Hypothalamus (tissue), 51 donors: ENCODE data around the gene B4GALT6.
A peak's percentile ranks its signal among the peaks of the same experiment; 100 is the strongest.

Experiments
- DNase-seq, 51 donors: peaks; one replicate each; lab custom pipeline; 2025; lab: John Stamatoyannopoulos, UW

The B4GALT6 gene

GRCh38 chr18:31694297-31694696, 9.9 kb upstream of the B4GALT6 start:
- no peak for DNase-seq

DNA sequence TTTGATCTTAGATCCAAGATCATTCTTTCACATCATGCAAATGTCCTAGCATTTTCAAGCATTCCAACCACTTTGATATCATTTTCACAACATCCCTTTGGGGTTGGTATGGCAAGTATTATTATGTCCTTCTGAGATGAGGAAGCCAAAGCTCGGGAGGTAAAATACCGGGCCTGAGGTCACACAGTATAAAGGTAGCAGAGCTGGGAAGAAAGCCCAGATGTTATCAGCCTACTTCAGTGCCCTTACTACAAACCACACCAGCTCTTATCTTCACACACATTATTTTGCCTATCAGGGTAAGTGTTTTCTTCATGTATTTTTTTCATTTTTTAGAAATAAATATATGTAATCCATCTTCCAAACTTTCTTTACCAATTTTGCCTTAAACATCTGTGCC, 4.2 kb upstream of the B4GALT6 start:
- DNase-seq = no peak

DNA sequence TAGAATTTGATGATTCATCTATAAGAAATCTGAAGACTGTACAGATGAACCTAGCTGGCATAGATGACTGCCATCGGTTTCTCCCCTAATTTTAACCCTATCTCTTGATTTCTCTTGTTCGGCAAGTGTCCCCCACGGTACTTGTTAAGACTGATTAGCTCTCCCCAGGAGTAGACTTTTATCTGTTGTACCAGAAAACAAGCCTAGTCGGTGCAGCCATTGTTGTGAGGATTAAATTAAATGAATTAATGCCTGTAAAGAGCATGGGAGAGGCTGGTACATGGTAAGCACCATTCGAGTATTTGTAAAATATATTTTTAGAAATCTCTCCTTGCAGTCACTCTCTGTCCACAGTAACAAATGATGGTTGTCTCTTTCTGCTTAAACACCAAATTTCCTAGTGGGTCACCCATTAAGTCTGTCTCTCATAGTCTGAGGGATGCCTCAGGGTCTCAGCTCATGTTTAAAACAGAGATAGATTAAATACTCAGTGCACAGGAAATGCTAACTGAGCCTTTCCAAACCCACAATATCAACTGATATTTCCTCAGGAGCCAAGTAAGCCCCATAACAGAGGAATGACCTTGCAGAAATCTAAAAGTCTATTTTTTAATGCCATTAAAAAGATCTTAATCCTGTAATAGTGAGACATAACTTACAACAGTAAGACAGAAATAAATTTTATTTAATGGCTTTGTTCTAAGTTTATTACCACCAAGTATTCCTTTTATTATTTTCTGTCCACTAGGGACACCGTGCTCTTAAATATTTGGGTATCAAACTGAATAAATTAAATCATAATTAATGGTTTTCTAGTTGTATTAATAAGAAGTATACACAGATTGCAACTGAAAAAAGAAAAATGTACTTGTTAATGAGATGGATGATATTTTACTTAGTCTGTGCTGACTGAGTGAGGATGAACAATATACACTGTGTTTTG, 2.9 kb upstream of the B4GALT6 start:
- no peak for DNase-seq

DNA sequence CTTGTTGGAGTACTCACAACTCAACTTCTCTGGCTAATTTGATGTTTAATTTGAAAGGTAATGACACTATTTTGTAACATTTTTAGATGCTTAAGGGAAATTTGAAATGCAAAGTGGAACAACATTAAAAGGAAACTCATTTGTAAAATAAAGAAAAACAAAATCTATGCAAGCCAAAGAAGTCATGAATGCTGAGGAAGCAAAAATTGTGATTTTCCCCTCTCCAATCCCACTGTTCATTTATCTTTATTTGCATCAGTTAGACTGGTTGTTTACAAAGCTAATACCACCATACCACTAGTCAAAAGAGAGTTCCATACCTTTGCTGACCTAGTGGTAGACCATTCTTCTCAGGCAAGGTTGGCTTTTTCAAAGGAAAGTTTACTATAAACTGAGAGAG, 2.2 kb upstream of the B4GALT6 start:
- DNase-seq = no peak

DNA sequence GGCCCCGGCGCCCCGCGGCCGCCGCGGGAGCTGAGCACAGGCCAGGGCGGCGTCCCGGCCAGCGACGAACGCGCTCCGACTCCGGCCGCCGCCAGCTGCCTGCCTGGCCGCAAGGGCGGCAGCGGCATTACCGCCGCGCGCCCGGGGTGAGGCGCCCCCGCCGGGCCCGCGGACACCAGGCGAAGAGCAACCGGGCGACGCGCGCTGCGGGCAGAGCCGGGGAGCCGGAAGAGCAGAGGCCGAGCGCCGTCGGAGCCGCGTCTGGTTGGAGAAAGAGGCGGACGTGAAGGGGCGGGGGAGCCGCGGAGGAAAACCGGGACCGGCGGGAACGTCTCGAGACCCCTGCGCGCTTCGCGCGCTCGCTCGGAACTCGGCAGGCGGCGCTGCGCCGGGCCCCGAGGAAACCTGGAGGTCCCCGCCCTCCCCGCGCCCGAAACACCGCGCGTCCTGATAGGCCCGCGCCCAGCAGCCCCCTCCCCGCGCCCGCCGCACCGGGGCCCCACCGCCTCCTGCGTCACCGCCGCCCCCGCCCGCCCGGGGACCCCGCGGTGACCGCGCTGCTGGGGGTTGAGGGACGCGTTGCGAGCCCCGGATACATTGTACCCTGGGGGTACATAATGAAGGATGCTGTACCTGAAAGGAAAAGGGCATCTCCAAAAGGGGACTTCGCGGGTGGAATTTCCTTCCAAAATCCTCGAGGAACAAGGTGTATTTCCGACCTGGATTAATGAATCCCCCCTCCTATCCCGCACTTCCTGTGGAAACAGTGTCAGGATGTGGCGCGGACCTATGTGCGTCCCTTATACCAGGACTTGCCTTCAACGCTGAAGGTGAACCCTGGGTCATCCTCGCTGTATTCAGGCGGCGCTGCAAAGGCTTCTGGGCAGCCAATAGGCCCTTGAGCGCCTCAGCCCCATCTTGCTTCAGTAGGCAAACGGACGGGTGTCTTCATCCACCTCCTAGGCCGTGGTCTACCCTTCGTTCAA, 1.0 kb upstream of the B4GALT6 start:
- DNase-seq = peak in 47 of 51 donors; percentile 8 to 78 (median 55)

GRCh38 chr18:31683968-31684278, 458 bp downstream of the B4GALT6 start:
- DNase-seq = no peak

- DNase-seq = no peak
Observed at GRCh38 chr18:31683106-31683505, 1.3 kb downstream of the B4GALT6 start.

GRCh38 chr18:31680831-31681568, 3.4 kb downstream of the B4GALT6 start:
- no peak for DNase-seq

- DNase-seq = no peak
Observed at GRCh38 chr18:31680433-31680811, 4.0 kb downstream of the B4GALT6 start.

GRCh38 chr18:31679791-31680432, 4.5 kb downstream of the B4GALT6 start:
- no peak for DNase-seq

DNA sequence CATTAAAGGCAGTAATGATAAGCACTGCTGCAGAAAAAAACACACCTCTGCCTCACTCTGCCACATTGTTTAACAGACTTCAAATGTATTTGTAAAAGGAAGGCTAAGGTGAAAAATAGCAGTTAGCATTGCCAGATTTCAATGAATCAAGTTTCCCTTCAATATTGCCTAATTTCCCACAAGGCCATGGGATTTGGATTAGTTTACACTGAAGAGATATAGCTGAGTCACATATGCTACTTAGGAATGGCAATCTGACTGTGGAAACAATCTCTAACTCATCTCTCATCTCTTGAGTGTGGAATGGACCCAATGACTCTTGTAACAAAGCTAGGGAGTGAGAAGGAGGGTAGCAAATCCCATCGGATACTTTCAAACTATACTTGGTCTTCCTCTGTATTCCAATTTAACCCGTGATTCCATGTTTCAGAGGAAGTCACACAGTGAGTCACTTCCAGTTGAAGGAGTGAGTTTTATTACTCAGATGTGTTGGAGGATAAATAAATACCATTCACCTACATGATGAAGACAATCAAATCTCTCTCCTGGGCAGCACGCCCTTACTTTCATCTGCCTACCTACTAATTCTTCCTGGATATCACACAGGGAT, 5.1 kb downstream of the B4GALT6 start:
- no peak for DNase-seq

- DNase-seq = no peak
Observed at GRCh38 chr18:31678425-31678824, 6.0 kb downstream of the B4GALT6 start.

GRCh38 chr18:31677592-31677991, 6.8 kb downstream of the B4GALT6 start:
- peak in 1 of 51 donors; percentile 2 for DNase-seq

GRCh38 chr18:31675404-31675803, 9.0 kb downstream of the B4GALT6 start:
- DNase-seq = no peak

DNA sequence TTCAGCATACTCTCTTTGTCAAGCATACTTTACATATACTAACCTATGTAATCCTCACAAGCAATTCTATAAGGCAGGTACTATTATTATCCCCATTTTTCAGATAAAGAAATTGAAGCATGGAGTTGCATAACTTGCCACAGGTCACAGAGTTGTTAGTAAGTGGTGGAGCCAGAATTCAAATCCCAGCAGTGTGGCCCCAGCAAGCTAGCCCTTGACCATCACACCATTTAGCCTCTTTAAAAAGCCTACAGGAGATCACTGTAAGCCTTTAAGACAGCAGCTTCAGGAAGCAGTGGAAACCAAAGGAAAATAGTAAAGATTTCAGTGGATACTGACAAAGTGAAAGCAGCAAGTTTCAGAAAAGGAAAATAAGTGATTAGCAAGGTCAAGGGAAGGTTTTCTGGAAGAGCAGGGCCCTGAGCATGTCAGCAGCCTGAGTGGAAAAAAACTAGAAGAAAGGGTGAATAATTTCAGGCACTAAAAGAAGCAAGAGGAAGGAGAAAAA, 11.7 kb downstream of the B4GALT6 start:
- no peak for DNase-seq

DNA sequence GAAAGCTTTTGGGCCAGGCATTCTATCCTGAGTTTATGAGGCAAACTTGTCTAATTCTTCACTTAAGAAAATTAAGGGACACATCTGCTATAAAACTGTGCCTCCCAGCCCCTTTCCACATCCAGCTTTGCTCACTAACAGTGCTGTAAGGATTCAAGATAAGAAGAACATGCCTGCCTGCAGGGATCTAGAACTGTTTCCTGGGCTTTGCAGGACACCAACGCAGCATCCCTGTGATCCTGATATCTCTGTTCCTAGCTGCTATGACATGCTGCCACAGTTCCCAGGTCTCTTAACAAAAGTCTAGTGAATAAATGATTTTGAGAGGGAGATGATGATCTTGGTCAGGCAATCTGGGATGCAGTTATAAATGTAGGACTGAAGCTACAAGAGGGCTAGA, 12.4 kb downstream of the B4GALT6 start:
- no peak for DNase-seq

DNA sequence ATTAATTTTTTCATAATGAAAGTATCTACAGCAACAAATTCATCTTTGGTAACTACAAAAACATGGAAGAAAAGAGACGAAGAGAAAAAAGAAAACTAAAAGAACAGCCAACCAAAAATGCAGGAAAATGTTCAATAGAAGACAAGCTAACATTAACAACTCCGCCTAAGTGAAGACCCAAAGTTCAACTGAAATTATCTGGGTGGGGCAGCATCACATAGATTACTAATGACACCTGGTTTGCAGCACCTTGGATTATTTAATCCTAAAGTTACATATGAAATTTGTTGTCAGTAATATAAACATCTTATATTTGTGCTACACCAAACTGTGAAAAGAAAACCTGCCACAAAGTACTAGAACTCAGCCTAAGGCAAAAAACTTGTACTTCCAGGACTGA, 14.8 kb downstream of the B4GALT6 start:
- no peak for DNase-seq

GRCh38 chr18:31667185-31667584, 17.2 kb downstream of the B4GALT6 start:
- no peak for DNase-seq

DNA sequence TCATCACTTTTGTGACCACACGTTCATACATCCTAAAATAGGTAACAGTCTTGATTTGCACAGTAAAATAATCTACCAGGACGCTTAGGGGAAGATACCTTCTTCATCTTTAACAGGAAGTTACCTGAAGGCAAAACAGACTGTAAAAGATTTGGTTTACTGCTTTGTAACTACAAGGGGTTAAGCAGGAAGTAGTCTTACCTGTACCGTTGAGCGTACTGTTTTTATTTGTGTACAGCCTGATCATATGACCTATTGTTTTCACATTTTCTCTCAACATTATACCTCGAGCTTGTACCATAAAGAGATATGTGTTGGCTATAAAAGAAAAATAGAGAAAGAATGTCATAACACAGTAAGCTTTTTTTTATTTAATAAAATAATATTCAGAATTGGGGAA, 18.3 kb downstream of the B4GALT6 start:
- no peak for DNase-seq

DNA sequence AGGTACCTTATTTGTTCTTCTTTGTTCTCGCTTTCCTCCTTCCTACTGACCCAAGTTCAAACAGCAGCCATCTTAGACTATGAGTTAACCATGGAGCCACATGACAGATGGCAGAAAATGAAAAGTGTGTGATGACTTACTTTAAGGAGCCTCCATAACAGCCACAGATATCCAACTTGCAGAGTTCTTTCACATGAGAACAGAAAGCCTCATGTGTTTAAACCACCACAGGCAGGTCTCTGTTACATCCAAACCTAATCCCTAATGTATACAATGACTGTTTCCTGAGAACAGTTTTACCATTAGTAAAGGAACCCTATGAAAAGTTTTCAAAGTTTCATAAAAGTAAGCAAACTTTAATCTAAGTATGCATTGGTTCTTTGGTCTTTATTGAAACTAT, 20.3 kb downstream of the B4GALT6 start:
- DNase-seq = no peak
